GM23338 (cell line): ENCODE measurements around the gene ARID1B. TPM values are rescaled to one million over a fixed set of nuclear protein-coding genes. Genes with fewer than 3 reads are reported as not detected.

ENCODE experiments used
- ATAC-seq: fragments of 200-7000 bp; cut with Tn5 transposase; 3 replicates; pipeline ENCODE4 v1.9.1; 2020
- DNase-seq: peaks from one replicate; pipeline ENCODE4 v3.0.0-alpha.2; 2015; ENCODE audit warnings: low spot score
- H2AFZ ChIP-seq: fragments of 200-600 bp; sonication (generic); 2 replicates; pipeline ENCODE4 v1.8.0; 2016; ENCODE audit warnings: antibody characterized with exemption, mild to moderate bottlenecking, moderate library complexity
- H3F3A ChIP-seq: fragments of 200-600 bp; sonication (generic); replicated peaks from 2 replicates; pipeline ENCODE4 v1.8.0; 2017; ENCODE audit warnings: antibody characterized with exemption, mixed run types, low read depth
- H3K27ac ChIP-seq: fragments of 200-600 bp; sonication (generic); 2 replicates; pipeline ENCODE4 v1.6.1; 2016; ENCODE audit warnings: low read depth
- H3K27me3 ChIP-seq: fragments of 200-600 bp; sonication (generic); 2 replicates; pipeline ENCODE4 v1.8.0; 2016; ENCODE audit warnings: mild to moderate bottlenecking, mixed run types, moderate library complexity; ENCODE audit not compliant: insufficient read depth
- H3K36me3 ChIP-seq: fragments of 200-600 bp; sonication (generic); 2 replicates; pipeline ENCODE4 v1.8.0; 2016; ENCODE audit warnings: mild to moderate bottlenecking; ENCODE audit not compliant: insufficient read depth
- H3K4me1 ChIP-seq: fragments of 200-600 bp; sonication (generic); 2 replicates; pipeline ENCODE4 v1.8.0; 2016; ENCODE audit warnings: mild to moderate bottlenecking, moderate library complexity; ENCODE audit not compliant: insufficient read depth
- H3K4me2 ChIP-seq: fragments of 200-600 bp; sonication (generic); 2 replicates; pipeline ENCODE4 v1.7.1; 2017; ENCODE audit warnings: mixed run types
- H3K4me3 ChIP-seq: fragments of 200-600 bp; sonication (generic); 2 replicates; pipeline ENCODE4 v1.6.1; 2016; ENCODE audit warnings: mixed run types
- H3K79me2 ChIP-seq: fragments of 200-600 bp; sonication (generic); replicated peaks from 2 replicates; pipeline ENCODE4 v1.8.0; 2017; ENCODE audit warnings: mild to moderate bottlenecking; ENCODE audit not compliant: insufficient read depth
- H3K9me2 ChIP-seq: fragments of 200-600 bp; sonication (generic); 2 replicates; pipeline ENCODE4 v1.8.0; 2017; ENCODE audit not compliant: insufficient read depth
- H4K20me1 ChIP-seq: fragments of 200-600 bp; sonication (generic); replicated peaks from 2 replicates; pipeline ENCODE4 v1.8.0; 2017; ENCODE audit warnings: mild to moderate bottlenecking; ENCODE audit not compliant: insufficient read depth
- H3K27ac Mint-ChIP-seq: 2 replicates; pipeline ENCODE4 v1.8.0; 2020; ENCODE audit warnings: inconsistent platforms, mild to moderate bottlenecking, moderate library complexity, mixed read lengths
- H3K27me3 Mint-ChIP-seq: 3 replicates; pipeline ENCODE4 v1.8.0; 2022; ENCODE audit warnings: low read depth, mild to moderate bottlenecking, moderate library complexity, mixed read lengths, inconsistent platforms; ENCODE audit not compliant: insufficient read depth, poor library complexity
- H3K36me3 Mint-ChIP-seq: 3 replicates; pipeline ENCODE4 v1.8.0; 2021; ENCODE audit warnings: low read depth, mild to moderate bottlenecking, inconsistent platforms, moderate library complexity, mixed read lengths
- H3K4me1 Mint-ChIP-seq: 3 replicates; pipeline ENCODE4 v1.8.0; 2020; ENCODE audit warnings: mild to moderate bottlenecking, inconsistent platforms, mixed read lengths
- H3K4me3 Mint-ChIP-seq: 3 replicates; pipeline ENCODE4 v1.8.0; 2021; ENCODE audit warnings: moderate library complexity, mild to moderate bottlenecking, inconsistent platforms, mixed read lengths
- H3K9me3 Mint-ChIP-seq: 3 replicates; pipeline ENCODE4 v1.8.0; 2020; ENCODE audit warnings: moderate library complexity, mild to moderate bottlenecking, inconsistent platforms, mixed read lengths
- CREB1 ChIP-seq: fragments of 250-450 bp; sonication (Bioruptor Pico); IDR thresholded peaks from 2 replicates; pipeline ENCODE4 v1.5.0; 2020; ENCODE audit warnings: low read depth, mild to moderate bottlenecking, moderate library complexity
- CTCF ChIP-seq, 2 experiments: fragments of 200-600 bp in 1 of 2; sonication (generic) in 1 of 2; conservative IDR thresholded peaks; 2 replicates each; pipeline versions ENCODE4 v1.5.1 to v1.6.1; 2016 to 2017; ENCODE audit warnings: antibody characterized with exemption in 2 of 2, low read depth in 2 of 2, mild to moderate bottlenecking in 2 of 2, moderate library complexity in 1 of 2
- ETS1 ChIP-seq: IDR thresholded peaks from 2 replicates; pipeline ENCODE4 v1.6.1; 2016; ENCODE audit warnings: antibody characterized with exemption
- EZH2 ChIP-seq: fragments of 200-600 bp; sonication (generic); IDR thresholded peaks from one replicate; pipeline ENCODE4 v1.8.0; 2017; ENCODE audit warnings: antibody characterized with exemption, mild to moderate bottlenecking, low read depth; ENCODE audit not compliant: unreplicated experiment
- EZH2phosphoT487 ChIP-seq: fragments of 200-600 bp; sonication (generic); IDR thresholded peaks from one replicate; pipeline ENCODE4 v1.8.1; 2018; ENCODE audit warnings: antibody characterized with exemption; ENCODE audit not compliant: unreplicated experiment
- JUNB ChIP-seq: IDR thresholded peaks from one replicate; pipeline ENCODE4 v1.6.1; 2016; ENCODE audit warnings: antibody characterized with exemption; ENCODE audit not compliant: unreplicated experiment
- NANOG ChIP-seq: IDR thresholded peaks from 2 replicates; pipeline ENCODE4 v1.6.1; 2016; ENCODE audit warnings: antibody characterized with exemption, borderline replicate concordance
- POLR2AphosphoS5 ChIP-seq: IDR thresholded peaks from 2 replicates; pipeline ENCODE4 v1.6.1; 2016; ENCODE audit warnings: antibody characterized with exemption, low read depth
- REST ChIP-seq: IDR thresholded peaks from one replicate; pipeline ENCODE4 v1.6.1; 2018; ENCODE audit warnings: antibody characterized with exemption; ENCODE audit not compliant: unreplicated experiment
- STAT1 ChIP-seq: IDR thresholded peaks from one replicate; pipeline ENCODE4 v1.6.1; 2016; ENCODE audit warnings: antibody characterized with exemption; ENCODE audit not compliant: unreplicated experiment
- ZNF114 ChIP-seq: fragments of 250-450 bp; sonication (Bioruptor Pico); IDR thresholded peaks from 2 replicates; pipeline ENCODE4 v1.5.0; 2020; ENCODE audit warnings: mild to moderate bottlenecking, moderate library complexity
- ZNF331 ChIP-seq: fragments of 250-450 bp; sonication (Bioruptor Pico); IDR thresholded peaks from 2 replicates; pipeline ENCODE4 v1.5.0; 2020; ENCODE audit warnings: low read depth, mild to moderate bottlenecking, moderate library complexity
- ZNF462 ChIP-seq: fragments of 250-450 bp; sonication (Bioruptor Pico); IDR thresholded peaks from 2 replicates; pipeline ENCODE4 v1.5.0; 2020; ENCODE audit warnings: mild to moderate bottlenecking, moderate library complexity
- polyA plus RNA-seq: library from polyadenylated mRNA; unstranded; fragments of >200 nt; fragmentation: Nextera tagmentation; extraction: Ambion mirVana; gene quantifications from 2 replicates; pipeline ENCODE4 v1.2.1, GENCODE V29; 2016
- total RNA-seq: library from RNA; depleted of rRNA; stranded (reverse); fragments of >200 nt; shearing (Covaris generic); gene quantifications from 2 replicates; pipeline ENCODE4 v1.2.3, GENCODE V29; 2014

ARID1B gene
- total and polyA plus RNA-seq, 2 experiments from 2014 or later: 59.3 to 72.2 TPM

- Mint-ChIP-seq H3K36me3 (no peaks in the 10 kb centered on the region), H3K27me3 (peaks cover 6% of the 10 kb centered on the region), H3K27ac (no peak overlapping the region), H3K9me3 (0 out of 3 replicates have a peak, but pooled peaks cover 2% of the 10 kb centered on the region), H3K4me3 (no peak overlapping the region), H3K4me1 (no peaks in the 10 kb centered on the region; the same call in 1 of the 3 replicates)
- TF ChIP-seq ZNF331: no peak
- no peak for TF ChIP-seq POLR2AphosphoS5
- TF ChIP-seq ZNF114 (CRISPR knock-in tag): no peak
- TF ChIP-seq EZH2phosphoT487: no peak
- TF ChIP-seq CREB1 (CRISPR knock-in tag): no peak
- no peak for TF ChIP-seq REST
- no peak for TF ChIP-seq ZNF462 (CRISPR knock-in tag)
- TF ChIP-seq JUNB: no peak
- TF ChIP-seq EZH2: no peak
- TF ChIP-seq STAT1: no peak
- TF ChIP-seq ETS1: no peak
- no peak for TF ChIP-seq CTCF (conservative IDR thresholded peaks at IDR 0.05; ENCODE audit: low read depth in 2 of 2)
- no peak for TF ChIP-seq NANOG
- no peak for DNase-seq
- no peaks in the 10 kb centered on the region for H3K79me2 ChIP-seq
- H3K4me1 ChIP-seq: no peaks in the 10 kb centered on the region
- no peak overlapping the region for H3K4me3 ChIP-seq
- ATAC-seq: no peak
- H3K27ac ChIP-seq: no peak overlapping the region
- H3F3A ChIP-seq: no peaks in the 10 kb centered on the region
- H4K20me1 ChIP-seq: no peaks in the 10 kb centered on the region
- no peak overlapping the region for H2AFZ ChIP-seq
- no peak overlapping the region for H3K4me2 ChIP-seq
- H3K9me2 ChIP-seq: no peaks in the 10 kb centered on the region
- H3K27me3 ChIP-seq: no peaks in the 10 kb centered on the region
- no peaks in the 10 kb centered on the region for H3K36me3 ChIP-seq
Observed at GRCh38 chr6:157251586-157252247, 474.5 kb downstream of the ARID1B start.
